ENCODE data around the gene LIAS. TPM values are rescaled to one million over a fixed set of nuclear protein-coding genes. Genes with fewer than 3 reads are reported as not detected.
A peak's percentile ranks its signal among the peaks of the same experiment; 100 is the strongest.
"Not testable (repeated sequence)": the region's sequence is repeated elsewhere in the genome, so short reads cannot be mapped to it uniquely, and the experiment has no call there.

The LIAS gene
- total RNA-seq, 2 donors from 2014 or later: 6.9 to 18.7 TPM

DNA sequence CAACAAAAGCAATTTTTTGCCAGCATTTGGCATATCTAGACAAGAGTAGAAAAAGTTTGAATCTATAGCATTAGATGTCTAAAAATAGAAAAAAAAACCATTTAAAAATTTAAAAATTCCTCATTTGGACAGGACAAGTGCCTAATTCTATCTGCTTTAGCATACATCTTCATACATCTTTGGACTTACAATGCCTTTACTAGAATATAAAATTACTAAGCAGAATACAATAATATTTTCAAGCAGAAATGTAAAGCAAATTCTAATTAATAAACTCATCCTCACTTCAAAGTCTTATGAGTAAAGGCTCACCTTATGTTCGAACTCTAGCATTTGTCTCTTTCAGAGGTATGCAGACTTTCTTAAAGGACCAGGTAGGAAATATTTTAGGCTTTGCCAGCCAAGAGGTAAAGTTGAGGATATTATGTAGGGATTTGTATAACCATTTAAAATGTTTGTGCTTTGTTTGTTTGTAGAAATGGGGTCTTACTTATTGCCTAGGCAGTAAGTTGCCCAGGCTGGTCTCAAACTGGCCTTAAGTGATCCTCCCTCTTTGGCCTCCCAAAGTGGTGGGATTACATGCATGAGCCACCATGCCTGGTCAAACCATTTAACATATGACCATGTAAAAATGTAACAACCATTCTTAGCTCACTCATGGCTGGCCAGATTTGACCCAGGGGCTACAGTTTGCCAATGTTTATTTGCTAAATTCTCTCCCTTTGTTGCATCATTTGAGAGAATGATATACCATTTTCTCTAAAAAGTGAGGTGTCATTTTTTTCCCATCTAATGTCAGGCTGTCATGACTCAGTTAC lies 39.3 kb downstream of the LIAS start:
- peak; percentile 43 for DNase-seq (ENCODE audit: low spot score)
- H3K27ac ChIP-seq: no peak overlapping the region
- H3K27me3 ChIP-seq: no peaks in the 10 kb centered on the region
- no peak overlapping the region for H3K4me3 ChIP-seq
- TF ChIP-seq, protein P1, sequence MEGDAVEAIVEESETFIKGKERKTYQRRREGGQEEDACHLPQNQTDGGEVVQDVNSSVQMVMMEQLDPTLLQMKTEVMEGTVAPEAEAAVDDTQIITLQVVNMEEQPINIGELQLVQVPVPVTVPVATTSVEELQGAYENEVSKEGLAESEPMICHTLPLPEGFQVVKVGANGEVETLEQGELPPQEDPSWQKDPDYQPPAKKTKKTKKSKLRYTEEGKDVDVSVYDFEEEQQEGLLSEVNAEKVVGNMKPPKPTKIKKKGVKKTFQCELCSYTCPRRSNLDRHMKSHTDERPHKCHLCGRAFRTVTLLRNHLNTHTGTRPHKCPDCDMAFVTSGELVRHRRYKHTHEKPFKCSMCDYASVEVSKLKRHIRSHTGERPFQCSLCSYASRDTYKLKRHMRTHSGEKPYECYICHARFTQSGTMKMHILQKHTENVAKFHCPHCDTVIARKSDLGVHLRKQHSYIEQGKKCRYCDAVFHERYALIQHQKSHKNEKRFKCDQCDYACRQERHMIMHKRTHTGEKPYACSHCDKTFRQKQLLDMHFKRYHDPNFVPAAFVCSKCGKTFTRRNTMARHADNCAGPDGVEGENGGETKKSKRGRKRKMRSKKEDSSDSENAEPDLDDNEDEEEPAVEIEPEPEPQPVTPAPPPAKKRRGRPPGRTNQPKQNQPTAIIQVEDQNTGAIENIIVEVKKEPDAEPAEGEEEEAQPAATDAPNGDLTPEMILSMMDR (IDR thresholded peaks at IDR 0.05): no peak
- peaks cover 41% of the 10 kb centered on the region for H3K36me3 ChIP-seq
- H3K9me3 ChIP-seq: no peaks in the 10 kb centered on the region
- H3K4me1 ChIP-seq: peaks cover 0 to 7% of the 10 kb centered on the region in 2 donors

DNA sequence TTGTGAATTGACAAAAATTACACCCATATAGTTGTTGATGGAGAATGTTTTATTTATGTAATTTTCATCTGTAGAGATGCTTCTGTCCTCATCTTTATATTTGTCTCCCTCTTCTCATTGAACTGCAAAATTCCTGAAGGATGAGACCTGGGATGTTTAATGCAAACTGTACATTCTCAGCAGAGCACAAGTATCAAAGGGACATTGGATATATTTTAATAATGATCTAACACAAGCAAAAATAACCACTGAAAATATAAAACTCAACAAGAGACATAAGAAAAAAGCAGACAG lies 39.8 kb downstream of the LIAS start:
- Histone ChIP-seq H3K27me3 (no peaks in the 10 kb centered on the region), H3K27ac (no peak overlapping the region), H3K4me3 (no peak overlapping the region), H3K36me3 (peaks cover 46% of the 10 kb centered on the region), H3K4me1 (peaks cover 0 to 7% of the 10 kb centered on the region in 2 donors), H3K9me3 (no peaks in the 10 kb centered on the region)
- TF ChIP-seq, protein P1 (IDR thresholded peaks at IDR 0.05): no peak
- no peak for DNase-seq (ENCODE audit: low spot score)

DNA sequence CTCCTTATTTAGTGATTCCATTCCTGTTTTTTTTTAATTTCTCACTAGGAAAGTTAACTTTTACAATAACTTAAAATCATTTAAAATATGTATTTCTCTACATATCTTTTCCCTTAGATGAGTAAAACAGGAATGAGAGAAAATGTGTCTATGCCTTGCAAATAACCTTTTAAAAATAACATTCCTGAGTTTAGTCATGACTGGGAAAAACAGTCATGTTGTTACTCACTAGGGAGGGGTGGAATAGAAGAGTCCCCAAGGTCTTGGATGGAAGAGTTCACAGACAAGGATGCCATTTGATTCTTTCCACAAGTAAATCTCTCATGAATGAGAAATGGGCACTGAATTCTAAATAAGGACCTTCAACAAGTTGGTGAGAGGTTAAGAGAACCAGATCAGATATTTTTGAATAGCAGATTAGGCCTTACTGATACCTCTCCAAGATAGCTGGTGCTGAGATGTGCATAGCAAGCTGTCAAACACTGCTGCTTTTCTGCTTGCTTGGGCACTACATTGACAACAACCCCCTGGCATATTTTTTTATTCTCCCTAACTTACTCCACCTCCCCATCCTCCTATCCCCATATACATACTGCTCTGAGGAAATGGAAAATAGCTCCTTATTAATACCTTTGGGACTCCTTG lies 43.3 kb downstream of the LIAS start:
- TF ChIP-seq, protein P1 (IDR thresholded peaks at IDR 0.05): no peak
- H3K27ac ChIP-seq: peak overlapping the region; percentile 31 to 82
- H3K4me3 ChIP-seq: no peak overlapping the region

DNA sequence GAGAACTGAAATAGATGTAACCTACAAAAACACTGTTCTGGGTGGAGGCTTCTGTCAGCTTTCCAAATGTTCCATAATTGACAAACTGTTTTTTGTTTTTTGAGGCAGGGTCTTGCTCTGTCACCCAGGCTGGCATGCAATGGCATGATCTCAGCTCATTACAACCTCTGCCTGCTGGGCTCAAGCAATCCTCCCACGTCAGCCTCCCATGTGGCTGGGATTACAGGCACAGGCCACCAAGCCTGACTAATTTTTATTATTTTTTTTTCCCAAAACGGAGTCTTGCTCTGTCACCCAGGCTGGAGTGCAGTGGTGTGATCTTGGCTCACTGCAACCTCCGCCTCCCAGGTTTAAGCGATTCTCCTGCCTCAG lies 43.8 kb downstream of the LIAS start:
- not testable (repeated sequence) for H3K4me1 ChIP-seq, H3K4me3 ChIP-seq, H3K27me3 ChIP-seq, H3K9me3 ChIP-seq
- peaks cover 79% of the 10 kb centered on the region for H3K36me3 ChIP-seq
- peak; percentile 78 for DNase-seq (ENCODE audit: low spot score)
- peak overlapping the region; percentile 31 to 82 for H3K27ac ChIP-seq

More for the DNA sequence above, 43.3 kb downstream of the LIAS start:
- Histone ChIP-seq H3K9me3 (no peaks in the 10 kb centered on the region), H3K36me3 (peaks cover 75% of the 10 kb centered on the region), H3K27me3 (no peaks in the 10 kb centered on the region), H3K4me1 (peaks cover 0 to 7% of the 10 kb centered on the region in 2 donors)
- DNase-seq (ENCODE audit: low spot score): no peak

DNA sequence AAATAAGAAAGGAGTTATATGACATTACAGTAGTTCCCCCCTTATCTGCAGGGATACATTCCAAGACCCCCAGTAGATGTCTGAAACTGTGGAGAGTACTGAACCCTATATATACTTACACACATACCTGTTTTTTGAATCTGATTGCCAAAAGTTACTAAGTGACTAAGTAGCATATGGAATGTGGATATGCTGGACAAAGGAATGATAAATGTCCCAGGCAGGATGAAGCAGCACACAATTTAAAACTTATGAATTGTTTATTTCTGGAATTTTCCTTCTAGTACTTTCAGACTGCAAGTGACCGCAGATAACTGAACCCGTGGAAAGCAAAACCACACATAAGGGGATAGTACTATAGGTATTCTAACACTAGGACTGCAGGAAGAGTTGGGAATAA lies 45.7 kb downstream of the LIAS start:
- TF ChIP-seq, protein P1 (IDR thresholded peaks at IDR 0.05): no peak
- peaks cover 84% of the 10 kb centered on the region for H3K36me3 ChIP-seq
- no peaks in the 10 kb centered on the region for H3K27me3 ChIP-seq
- no peak overlapping the region for H3K4me3 ChIP-seq
- peaks cover 0 to 7% of the 10 kb centered on the region in 2 donors for H3K4me1 ChIP-seq
- no peak overlapping the region for H3K27ac ChIP-seq
- no peaks in the 10 kb centered on the region for H3K9me3 ChIP-seq
- DNase-seq (ENCODE audit: low spot score): peak; percentile 9

DNA sequence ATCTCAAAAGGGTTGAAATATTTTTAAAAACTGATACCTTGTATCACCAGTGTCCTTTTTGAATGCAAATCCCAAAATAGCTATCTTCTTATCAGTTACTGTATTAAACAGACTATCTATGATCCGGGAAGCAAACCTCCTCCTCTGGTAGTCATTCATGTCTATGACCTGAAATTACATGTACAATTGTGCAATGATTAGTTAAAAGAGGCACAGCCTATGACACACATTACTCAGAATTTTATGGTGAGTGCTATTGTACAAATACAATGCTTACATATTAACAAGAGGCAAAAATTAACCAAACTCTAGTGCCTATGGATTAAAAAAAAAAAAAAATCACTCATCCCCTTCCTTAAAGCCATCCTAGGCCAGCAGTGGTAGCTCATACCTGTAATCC lies 46.7 kb downstream of the LIAS start:
- H3K4me3 ChIP-seq: no peak overlapping the region
- no peaks in the 10 kb centered on the region for H3K9me3 ChIP-seq
- H3K27me3 ChIP-seq: no peaks in the 10 kb centered on the region
- DNase-seq (ENCODE audit: low spot score): no peak
- H3K27ac ChIP-seq: no peak overlapping the region
- H3K4me1 ChIP-seq: peaks cover 0 to 7% of the 10 kb centered on the region in 2 donors
- TF ChIP-seq, protein P1 (IDR thresholded peaks at IDR 0.05): no peak
- H3K36me3 ChIP-seq: peaks cover 91% of the 10 kb centered on the region

All from right atrium auricular region (tissue), 2 donors.